Fibroblast of lung (primary cell): ENCODE results near the gene XPNPEP2. TPM values are rescaled to one million over a fixed set of nuclear protein-coding genes. Genes with fewer than 3 reads are reported as not detected.

ENCODE experiments used
- DNase-seq, 2 donors: peaks; one replicate each; pipeline versions ENCODE4 v3.0.0 to v3.0.0-alpha.2; 2010; ENCODE audit warnings: low read depth in 2 of 2
- H2AFZ ChIP-seq: 2 replicates; pipeline ENCODE4 v1.5.1; 2012; ENCODE audit warnings: low read length, control low read depth, inconsistent platforms
- H3K27ac ChIP-seq: 2 replicates; pipeline ENCODE4 v1.5.1; 2011; ENCODE audit warnings: low read length, control low read depth; ENCODE audit not compliant: insufficient read depth
- H3K27me3 ChIP-seq: 2 replicates; pipeline ENCODE4 v1.5.1; 2011; ENCODE audit warnings: mild to moderate bottlenecking, low read length; ENCODE audit not compliant: control insufficient read depth, insufficient read depth
- H3K36me3 ChIP-seq: 2 replicates; pipeline ENCODE4 v1.5.1; 2011; ENCODE audit warnings: low read length; ENCODE audit not compliant: control insufficient read depth, insufficient read depth
- H3K4me1 ChIP-seq: 2 replicates; pipeline ENCODE4 v1.5.1; 2011; ENCODE audit warnings: low read length; ENCODE audit not compliant: control insufficient read depth, insufficient read depth; ENCODE audit errors: extremely low read depth
- H3K4me2 ChIP-seq: 2 replicates; pipeline ENCODE4 v1.5.1; 2011; ENCODE audit warnings: low read length, control low read depth; ENCODE audit not compliant: insufficient read depth; ENCODE audit errors: extremely low read depth
- H3K4me3 ChIP-seq, 4 experiments: fragments of 200-600 bp in 1 of 4; sonication (generic) in 1 of 4; replicated peaks in 1 of 4; 2 replicates each; pipeline ENCODE4 v1.5.1; 2011 to 2016; ENCODE audit warnings: low read length in 4 of 4, low read depth in 3 of 4, mild to moderate bottlenecking in 3 of 4, control low read depth in 2 of 4, inconsistent platforms in 1 of 4, mixed read lengths in 1 of 4; ENCODE audit not compliant: insufficient read depth in 1 of 4; ENCODE audit errors: control extremely low read depth in 1 of 4
- H3K79me2 ChIP-seq: 2 replicates; pipeline ENCODE4 v1.5.1; 2012; ENCODE audit warnings: mild to moderate bottlenecking, low read length, inconsistent platforms; ENCODE audit not compliant: control insufficient read depth, insufficient read depth
- H3K9ac ChIP-seq: 2 replicates; pipeline ENCODE4 v1.5.1; 2011; ENCODE audit warnings: mild to moderate bottlenecking, low read length, control low read depth; ENCODE audit not compliant: insufficient read depth
- H3K9me3 ChIP-seq: 2 replicates; pipeline ENCODE4 v1.5.1; 2012; ENCODE audit warnings: low read depth, low read length; ENCODE audit not compliant: control insufficient read depth, insufficient read depth
- H4K20me1 ChIP-seq: 2 replicates; pipeline ENCODE4 v1.5.1; 2011; ENCODE audit warnings: low read length; ENCODE audit not compliant: control insufficient read depth, insufficient read depth; ENCODE audit errors: extremely low read depth
- EZH2 ChIP-seq: IDR thresholded peaks from 2 replicates; pipeline ENCODE4 v1.5.1; 2012; ENCODE audit warnings: low read length, control low read depth, mild to moderate bottlenecking; ENCODE audit errors: missing control alignments
- polyA plus RNA-seq, 2 donors: library from polyadenylated mRNA; depleted of rRNA in 1 of 2; stranded (reverse) in 1 of 2; unstranded in 1 of 2; fragments of >200 nt; gene quantifications; 2 replicates each; pipeline ENCODE4 v1.2.1, GENCODE V29; 2011 to 2012; ENCODE audit warnings: missing spikeins in 1 of 2
- total RNA-seq: library from RNA; depleted of rRNA; stranded (reverse); fragments of >200 nt; gene quantifications from 2 replicates; pipeline ENCODE4 v1.2.1, GENCODE V29; 2014
- TF ChIP-seq, protein P1 (sequence below), 2 donors: IDR thresholded peaks in 1 of 2; conservative IDR thresholded peaks in 1 of 2; 1 replicate in 1 of 2; 2 replicates in 1 of 2; pipeline ENCODE4 v1.5.1; 2011 to 2012; ENCODE audit warnings: low read length in 2 of 2, control low read depth in 1 of 2, inconsistent platforms in 1 of 2, low read depth in 1 of 2, mild to moderate bottlenecking in 1 of 2

The XPNPEP2 gene
- total and polyA plus RNA-seq, 2 donors (not counting 1 experiment from before 2014, with no cell fraction given), result 0.16 to 0.17 TPM

DNA sequence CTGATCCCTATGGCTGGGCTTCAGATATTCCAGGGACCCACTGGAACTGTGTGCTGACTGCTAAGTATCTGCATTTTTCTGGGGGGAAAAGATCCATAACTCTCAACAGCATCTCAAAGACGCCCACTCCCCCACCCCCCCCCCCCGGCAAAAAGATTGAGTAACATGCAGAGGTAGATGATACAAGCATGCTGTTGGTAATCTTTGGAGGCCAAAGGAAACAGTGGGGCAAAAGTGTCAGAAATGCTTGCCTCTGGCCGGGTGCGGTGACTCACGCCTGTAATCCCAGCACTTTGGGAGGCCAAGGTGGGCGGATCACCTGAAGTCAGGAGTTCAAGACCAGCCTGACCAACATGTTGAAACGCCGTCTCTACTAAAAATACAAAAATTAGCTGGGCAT lies 12.2 kb downstream of the XPNPEP2 start:
- Histone ChIP-seq H3K9me3 (no peaks in the 10 kb centered on the region), H3K27ac (no peak overlapping the region), H3K4me3 (no peak overlapping the region), H4K20me1 (no peaks in the 10 kb centered on the region), H3K36me3 (no peaks in the 10 kb centered on the region), H3K79me2 (no peaks in the 10 kb centered on the region), H3K4me2 (no peak overlapping the region), H3K4me1 (no peaks in the 10 kb centered on the region), H3K27me3 (no peaks in the 10 kb centered on the region), H2AFZ (no peak overlapping the region), H3K9ac (no peak overlapping the region)
- DNase-seq, result peak in 1 of 2 donors; percentile 34
- no peak for TF ChIP-seq EZH2
- TF ChIP-seq, protein P1, sequence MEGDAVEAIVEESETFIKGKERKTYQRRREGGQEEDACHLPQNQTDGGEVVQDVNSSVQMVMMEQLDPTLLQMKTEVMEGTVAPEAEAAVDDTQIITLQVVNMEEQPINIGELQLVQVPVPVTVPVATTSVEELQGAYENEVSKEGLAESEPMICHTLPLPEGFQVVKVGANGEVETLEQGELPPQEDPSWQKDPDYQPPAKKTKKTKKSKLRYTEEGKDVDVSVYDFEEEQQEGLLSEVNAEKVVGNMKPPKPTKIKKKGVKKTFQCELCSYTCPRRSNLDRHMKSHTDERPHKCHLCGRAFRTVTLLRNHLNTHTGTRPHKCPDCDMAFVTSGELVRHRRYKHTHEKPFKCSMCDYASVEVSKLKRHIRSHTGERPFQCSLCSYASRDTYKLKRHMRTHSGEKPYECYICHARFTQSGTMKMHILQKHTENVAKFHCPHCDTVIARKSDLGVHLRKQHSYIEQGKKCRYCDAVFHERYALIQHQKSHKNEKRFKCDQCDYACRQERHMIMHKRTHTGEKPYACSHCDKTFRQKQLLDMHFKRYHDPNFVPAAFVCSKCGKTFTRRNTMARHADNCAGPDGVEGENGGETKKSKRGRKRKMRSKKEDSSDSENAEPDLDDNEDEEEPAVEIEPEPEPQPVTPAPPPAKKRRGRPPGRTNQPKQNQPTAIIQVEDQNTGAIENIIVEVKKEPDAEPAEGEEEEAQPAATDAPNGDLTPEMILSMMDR (conservative IDR thresholded peaks at IDR 0.05 in 1 of 2, IDR thresholded peaks at IDR 0.05 in 1 of 2; ENCODE audit: low read depth in 1 of 2, low read length in 2 of 2), result no peak

- Histone ChIP-seq H3K36me3 (no peaks in the 10 kb centered on the region), H2AFZ (no peak overlapping the region), H3K4me1 (no peaks in the 10 kb centered on the region)
Measured at GRCh38 chrX:129754056-129755024, 15.6 kb downstream of the XPNPEP2 start.

More at GRCh38 chrX:129754056-129755024, 15.6 kb downstream of the XPNPEP2 start:
- Histone ChIP-seq H3K79me2 (no peaks in the 10 kb centered on the region), H3K27ac (no peak overlapping the region), H3K9ac (no peak overlapping the region), H3K4me2 (no peak overlapping the region), H3K27me3 (no peaks in the 10 kb centered on the region), H4K20me1 (no peaks in the 10 kb centered on the region), H3K9me3 (no peaks in the 10 kb centered on the region), H3K4me3 (no peak overlapping the region)
- TF ChIP-seq, protein P1 (conservative IDR thresholded peaks at IDR 0.05 in 1 of 2, IDR thresholded peaks at IDR 0.05 in 1 of 2; ENCODE audit: low read depth in 1 of 2, low read length in 2 of 2), result peak in 1 of 2 donors; percentile 14
- TF ChIP-seq EZH2, result no peak
- DNase-seq, result no peak
